Skin epidermis (tissue), 12 donors: Measurements from ENCODE around the gene SOS1.
"Not testable (repeated sequence)": the region's sequence is repeated elsewhere in the genome, so short reads cannot be mapped to it uniquely, and the experiment has no call there.

Experiments used
- H3K27ac ChIP-seq, 21 experiments: fragments of 200-600 bp; sonication (generic) in 11 of 21; one replicate each; pipeline ENCODE4 v1.5.0; 2020; ENCODE audit warnings: mild to moderate bottlenecking in 3 of 21, inconsistent platforms in 2 of 21, moderate library complexity in 2 of 21
- H3K4me3 ChIP-seq, 7 experiments: fragments of 200-600 bp; sonication (generic) in 2 of 7; one replicate each; pipeline ENCODE4 v1.5.0; 2020; ENCODE audit warnings: inconsistent platforms in 2 of 7, mild to moderate bottlenecking in 2 of 7, moderate library complexity in 1 of 7

The SOS1 gene

DNA sequence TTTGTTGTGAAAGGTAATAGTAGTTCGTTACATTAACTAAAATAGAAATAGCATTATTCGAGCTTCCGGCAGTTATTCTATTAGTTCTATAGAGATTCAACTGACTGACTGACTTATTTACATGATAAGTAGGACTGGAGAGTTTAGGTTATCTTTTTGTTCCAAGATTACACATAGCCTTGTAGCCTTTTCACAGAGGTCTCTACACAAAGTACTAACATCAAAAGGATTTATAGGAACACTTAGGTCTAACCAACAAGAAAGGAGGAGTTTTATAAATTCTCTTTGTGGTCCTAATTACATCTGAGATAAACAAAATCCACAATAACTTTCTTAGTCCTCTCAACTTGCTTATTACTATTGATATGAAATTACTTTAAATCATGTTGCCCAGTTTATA lies 62.8 kb downstream of the SOS1 start:
- Histone ChIP-seq H3K27ac (no peak overlapping the region), H3K4me3 (no peak overlapping the region)

DNA sequence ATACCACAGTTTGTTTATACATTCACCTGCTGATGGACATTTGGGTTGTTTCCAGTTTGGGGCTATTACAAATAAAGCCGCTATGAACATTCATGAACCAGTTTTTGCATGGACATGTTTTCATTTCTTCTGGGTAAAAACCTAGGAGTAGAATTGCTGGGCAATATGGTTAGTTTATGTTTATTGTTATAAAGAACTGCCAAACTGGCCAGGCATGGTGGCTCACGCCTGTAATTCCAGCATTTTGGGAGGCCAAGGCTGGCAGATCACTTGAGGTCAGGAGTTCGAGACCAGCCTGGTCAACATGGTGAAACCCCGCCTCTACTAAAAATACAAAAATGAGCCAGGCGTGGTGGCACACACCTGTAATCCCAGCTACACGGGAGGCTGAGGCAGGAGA lies 68.2 kb downstream of the SOS1 start:
- H3K27ac ChIP-seq, H3K4me3 ChIP-seq: not testable (repeated sequence)

DNA sequence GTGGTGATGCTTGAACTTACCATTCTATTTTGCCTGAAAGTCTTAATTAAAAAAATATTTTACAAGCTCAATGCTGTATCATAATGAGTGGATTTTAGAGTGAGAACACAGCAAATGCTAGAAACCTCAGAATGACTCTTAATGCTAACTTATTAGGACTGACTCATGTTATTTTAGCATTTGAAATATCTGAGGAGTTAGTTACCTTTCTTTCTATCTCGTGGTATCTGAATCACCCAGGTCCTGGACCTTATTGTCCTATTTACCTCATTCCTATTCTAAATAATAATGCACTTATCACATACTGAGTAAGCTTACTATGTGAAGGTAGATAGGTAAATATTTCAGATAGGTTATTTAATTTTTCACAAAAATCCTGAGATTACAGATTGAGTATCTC lies 70.7 kb downstream of the SOS1 start:
- Histone ChIP-seq H3K4me3 (no peak overlapping the region), H3K27ac (no peak overlapping the region)

DNA sequence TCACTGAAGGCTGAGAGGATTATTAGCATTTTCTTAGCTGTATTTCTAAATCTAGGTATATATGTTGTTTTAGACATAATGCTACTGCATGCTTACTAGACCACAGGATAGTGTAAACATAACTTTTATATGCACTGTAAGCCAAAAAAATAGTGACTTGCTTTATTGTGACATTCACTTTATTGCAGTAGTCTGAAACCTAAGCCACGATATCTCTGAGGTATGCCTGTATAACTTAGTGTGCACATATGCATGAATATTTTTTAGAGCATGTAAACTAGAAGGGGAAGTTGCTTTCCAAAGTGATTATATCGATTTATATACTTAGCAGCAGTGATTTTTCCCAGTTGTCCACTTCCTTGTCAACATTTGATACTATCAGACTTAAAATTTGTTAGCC lies 81.8 kb downstream of the SOS1 start:
- no peak overlapping the region for H3K4me3 ChIP-seq
- H3K27ac ChIP-seq = no peak overlapping the region

DNA sequence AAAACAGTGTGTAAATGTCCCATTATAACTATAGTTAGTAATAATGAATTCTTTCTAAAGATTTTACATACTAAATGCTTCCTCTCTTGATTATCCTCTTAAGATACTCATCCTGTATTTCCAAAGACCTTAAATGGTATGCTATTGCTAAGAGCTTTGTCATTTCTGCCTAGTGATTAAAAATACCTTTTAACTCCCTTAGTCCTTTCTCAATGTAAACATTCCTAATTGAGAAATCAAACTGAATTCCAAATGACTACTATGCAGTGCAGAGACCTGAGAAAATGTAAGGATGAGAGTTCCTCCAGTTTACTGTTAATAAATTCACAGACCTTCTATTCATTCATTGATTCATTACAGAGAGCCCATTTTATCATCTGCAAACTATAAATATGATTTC lies 86.9 kb downstream of the SOS1 start:
- Histone ChIP-seq H3K4me3 (no peak overlapping the region), H3K27ac (no peak overlapping the region)

DNA sequence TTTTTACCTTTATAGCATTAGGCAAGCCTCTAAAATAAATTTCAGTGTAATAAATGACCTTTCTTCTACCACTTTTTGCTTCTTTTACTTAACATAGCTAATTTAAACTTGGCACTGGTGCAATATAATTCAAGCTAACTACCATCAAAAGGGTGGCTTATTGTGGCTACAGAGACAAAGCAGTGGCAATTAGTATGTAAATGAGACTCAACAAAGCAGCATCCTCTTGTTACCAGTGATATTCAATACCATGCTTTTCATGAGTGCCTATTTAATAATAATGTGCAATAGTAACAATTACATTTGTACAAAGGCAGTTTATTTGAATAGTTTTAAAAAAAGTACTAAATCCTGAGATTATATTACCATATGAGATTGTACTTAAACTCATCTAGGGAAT lies 93.4 kb downstream of the SOS1 start:
- Histone ChIP-seq H3K27ac (no peak overlapping the region), H3K4me3 (no peak overlapping the region)

DNA sequence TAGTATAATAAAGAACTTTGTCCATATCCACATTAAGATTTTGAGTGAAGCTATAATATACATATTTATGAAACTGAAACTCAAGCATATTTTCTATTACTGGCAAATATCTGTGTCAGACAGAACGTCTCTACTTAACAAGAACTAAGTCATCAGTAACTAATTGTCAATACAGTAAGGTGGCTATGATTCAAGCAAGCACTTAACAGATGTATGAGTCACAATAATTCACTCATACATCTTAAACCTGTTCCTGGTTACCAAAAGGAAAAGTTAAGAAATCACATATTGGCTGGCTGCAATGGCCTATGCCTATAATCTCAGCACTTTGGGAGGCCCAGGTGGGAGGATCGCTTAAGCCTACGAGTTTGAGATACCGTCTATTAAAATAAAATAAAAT lies 96.0 kb downstream of the SOS1 start:
- Histone ChIP-seq H3K27ac (no peak overlapping the region), H3K4me3 (no peak overlapping the region)

DNA sequence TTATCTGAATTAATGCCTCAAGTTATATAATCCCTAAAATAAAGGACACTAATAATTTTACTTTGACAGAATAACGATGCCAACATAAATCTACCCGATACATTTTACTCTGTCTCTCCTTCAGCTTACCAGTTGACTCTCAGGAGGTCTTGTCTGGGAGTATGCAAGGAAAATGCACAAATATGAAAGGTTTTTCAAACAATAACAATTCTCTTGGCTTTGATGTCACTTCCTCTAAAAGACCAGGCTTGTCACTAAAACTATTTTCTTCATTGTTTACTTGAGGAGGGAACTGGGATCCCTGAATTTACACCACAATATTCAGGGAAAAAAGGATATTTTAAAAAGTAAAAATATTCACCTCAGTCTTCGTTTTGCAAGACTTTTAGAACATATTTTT lies 97.2 kb downstream of the SOS1 start:
- no peak overlapping the region for H3K27ac ChIP-seq
- H3K4me3 ChIP-seq = no peak overlapping the region

DNA sequence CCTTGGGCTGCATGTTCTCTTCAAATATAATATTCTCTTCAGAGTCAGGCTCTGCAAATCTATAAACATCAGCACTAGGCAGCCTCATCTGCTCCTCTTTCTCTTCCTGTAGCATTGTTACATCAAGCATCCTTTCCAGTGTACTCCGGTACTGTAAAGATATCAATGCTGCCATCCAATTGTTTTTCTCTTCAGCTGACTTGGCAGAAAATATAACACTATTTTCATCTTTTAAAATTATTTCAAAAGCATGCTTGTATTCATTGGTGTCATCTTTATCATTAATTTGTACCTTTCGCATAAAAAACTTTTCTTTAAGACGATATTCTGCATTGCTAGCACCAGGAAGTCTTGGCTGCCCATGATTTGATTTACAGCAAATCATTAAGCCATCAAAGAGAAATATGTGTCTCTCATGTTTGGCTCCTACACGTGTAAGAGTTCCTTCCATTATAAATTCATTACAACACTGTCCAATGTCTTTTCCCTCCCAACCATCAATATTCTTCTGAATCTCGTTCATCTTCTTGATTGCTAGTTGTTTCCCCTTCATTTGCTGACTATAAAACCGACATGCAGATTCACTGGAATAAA lies 98.1 kb downstream of the SOS1 start:
- Histone ChIP-seq H3K27ac (no peak overlapping the region), H3K4me3 (no peak overlapping the region)

DNA sequence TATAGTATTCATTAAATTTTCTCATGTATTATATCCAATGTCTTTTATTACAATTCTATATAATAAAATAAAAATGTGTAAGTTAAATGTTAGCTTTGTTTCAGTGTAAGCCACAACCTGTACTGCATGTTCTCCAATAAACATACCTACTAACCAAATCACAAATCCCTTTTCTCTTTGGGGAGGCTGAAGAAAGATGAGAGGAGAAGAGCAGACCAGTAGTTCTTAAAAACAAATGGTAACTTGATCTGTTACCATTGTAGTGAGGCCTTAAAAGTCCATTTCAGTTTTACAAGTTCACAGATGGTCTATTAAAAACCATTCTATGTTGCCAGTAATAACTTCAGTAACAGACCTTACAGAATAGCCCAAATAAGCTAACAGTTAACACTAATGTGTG lies 100.5 kb downstream of the SOS1 start:
- Histone ChIP-seq H3K27ac (peak overlapping the region in 1 of 21 experiments; percentile 9), H3K4me3 (no peak overlapping the region)

DNA sequence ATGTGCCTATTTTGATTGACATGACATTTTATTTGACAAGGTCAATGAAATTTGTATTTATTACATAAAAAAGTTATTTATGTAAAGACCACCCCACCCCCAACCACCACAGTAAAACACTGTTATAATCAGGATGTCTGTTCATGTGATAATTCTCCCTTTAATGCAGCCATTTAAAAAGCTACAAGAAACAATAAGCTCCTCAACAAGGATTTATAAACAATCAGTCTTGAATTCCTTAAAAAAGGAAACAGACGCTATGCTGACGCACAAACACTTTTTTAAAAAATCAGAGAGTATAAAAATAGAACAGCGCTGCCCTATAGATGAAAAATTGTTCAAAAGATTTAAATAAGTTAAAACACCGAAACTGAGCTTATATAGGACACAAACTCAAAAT lies 102.2 kb downstream of the SOS1 start:
- peak overlapping the region in 1 of 21 experiments; percentile 26 for H3K27ac ChIP-seq
- no peak overlapping the region for H3K4me3 ChIP-seq

DNA sequence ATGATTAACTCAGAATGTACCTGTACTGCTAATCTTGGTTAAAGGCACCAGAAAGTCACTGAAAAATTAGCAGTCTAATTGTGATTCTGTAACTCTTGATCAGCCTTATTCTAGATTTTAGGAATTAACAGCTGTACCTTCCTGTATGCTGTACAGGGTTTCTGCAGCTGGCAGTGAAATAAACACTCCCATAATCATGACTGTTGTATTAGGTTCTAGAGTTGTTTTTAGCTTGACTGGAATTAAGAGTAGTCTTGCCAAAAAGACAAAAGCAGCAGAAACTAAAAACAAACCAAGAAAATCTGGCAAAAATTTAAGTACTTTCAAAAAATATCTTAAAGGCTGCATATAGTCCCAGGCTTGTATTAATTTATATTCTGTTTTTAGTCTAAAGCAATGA lies 103.5 kb downstream of the SOS1 start:
- H3K27ac ChIP-seq = no peak overlapping the region
- H3K4me3 ChIP-seq = no peak overlapping the region

DNA sequence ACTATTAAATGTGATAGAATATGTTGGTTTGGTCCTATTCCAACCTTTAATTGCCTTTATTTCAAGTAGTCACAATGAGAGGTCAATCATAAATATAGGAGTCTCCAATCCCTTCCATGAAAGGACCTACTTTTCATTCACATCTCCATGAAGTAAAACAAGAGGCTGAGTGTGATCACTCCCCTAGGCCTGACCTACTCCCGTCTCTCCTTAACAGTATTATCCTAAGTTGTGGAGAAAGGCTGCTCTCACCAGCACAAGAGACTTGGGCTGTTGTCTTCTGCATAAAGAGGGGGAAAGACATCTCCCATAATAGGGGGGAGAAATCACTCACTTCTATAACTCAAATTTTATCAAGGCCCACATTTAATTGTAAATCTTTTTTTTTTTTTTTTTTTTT lies 105.4 kb downstream of the SOS1 start:
- no peak overlapping the region for H3K4me3 ChIP-seq
- no peak overlapping the region for H3K27ac ChIP-seq

DNA sequence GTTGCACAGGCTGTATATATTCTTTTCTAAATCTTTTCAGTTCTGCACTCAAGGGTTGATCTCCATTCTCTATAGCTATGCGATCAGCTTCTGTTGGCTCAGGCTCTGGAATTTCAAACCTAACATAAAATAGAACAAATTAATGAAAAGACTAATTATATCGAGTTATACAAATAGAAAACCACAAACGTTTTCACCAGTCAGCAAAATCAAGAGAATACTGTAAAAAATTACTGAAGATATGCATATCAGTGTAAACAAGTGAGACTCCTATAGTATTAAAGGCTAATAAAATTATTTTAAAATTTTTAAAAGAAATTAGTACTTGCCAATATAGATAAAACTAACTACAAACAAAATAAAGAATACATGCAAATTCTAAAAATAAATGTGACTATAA lies 107.0 kb downstream of the SOS1 start:
- Histone ChIP-seq H3K4me3 (no peak overlapping the region), H3K27ac (no peak overlapping the region)

DNA sequence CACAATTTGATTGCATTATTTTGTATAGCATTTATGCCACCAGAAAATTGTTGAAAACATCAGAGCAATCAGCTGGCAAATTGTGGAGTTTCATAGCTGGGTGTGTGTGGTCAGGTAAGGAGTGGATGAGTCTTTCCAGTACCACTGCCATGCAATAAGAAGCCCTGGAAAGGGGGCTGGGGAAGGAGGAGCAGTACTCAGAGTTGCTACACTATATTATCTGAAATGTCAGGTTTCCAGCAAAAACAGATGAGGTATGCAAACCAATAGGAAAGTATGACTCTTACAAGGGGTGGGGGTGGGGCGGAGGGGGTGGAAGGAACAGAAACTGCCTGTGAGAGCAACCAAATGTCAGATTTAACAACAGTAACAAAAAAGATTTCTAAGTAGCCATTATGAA lies 112.2 kb downstream of the SOS1 start:
- Histone ChIP-seq H3K4me3 (no peak overlapping the region), H3K27ac (no peak overlapping the region)

DNA sequence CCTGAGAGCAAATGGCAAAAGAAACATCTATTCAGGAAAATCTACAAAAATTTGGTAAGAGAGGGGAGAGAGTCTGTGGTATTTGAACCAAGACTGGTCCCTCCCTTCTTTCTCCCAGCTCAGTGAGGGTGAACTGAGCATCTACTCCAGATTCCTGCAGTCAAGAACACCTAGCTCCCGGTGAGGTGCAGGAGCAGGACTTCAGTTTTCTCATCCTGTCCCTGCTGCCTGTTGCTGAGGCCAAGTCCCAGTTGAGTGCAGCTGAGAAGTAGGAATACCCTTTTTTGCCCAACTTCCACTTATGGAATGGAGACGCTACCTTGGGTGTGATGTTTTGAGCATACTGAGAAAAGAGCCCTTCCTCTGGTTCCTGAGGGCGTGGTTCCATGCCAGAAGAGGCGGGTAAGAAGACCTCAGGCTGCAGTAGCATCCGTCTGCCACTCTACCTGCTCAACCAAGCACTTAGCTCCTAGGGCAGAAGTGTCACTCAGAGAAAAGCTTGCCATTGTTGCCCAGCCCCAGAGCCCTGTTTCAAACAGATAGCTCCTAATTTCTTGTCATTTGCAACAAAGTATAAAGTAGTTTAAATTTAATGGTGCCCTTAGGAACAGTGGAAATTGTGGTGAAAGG lies 112.9 kb downstream of the SOS1 start:
- no peak overlapping the region for H3K4me3 ChIP-seq
- no peak overlapping the region for H3K27ac ChIP-seq

DNA sequence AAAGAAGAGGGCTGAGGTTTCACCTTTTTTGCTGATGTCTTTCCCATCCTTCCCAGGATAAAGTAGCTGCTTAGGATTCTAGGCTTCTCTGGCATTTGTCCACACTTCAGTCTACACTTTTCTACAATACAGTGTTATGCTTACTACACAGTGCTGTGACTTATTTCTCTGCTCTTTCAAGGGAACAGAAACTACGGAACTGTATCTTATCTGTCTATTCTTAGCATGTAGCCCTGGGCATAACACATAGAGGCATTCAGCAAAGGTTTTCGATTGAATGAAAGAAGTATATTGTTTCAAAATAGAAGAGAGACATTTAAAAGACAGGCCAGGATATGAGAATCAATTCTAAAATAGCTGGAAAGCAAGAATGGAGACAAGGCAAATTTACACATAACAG lies 120.3 kb downstream of the SOS1 start:
- Histone ChIP-seq H3K4me3 (no peak overlapping the region), H3K27ac (no peak overlapping the region)

DNA sequence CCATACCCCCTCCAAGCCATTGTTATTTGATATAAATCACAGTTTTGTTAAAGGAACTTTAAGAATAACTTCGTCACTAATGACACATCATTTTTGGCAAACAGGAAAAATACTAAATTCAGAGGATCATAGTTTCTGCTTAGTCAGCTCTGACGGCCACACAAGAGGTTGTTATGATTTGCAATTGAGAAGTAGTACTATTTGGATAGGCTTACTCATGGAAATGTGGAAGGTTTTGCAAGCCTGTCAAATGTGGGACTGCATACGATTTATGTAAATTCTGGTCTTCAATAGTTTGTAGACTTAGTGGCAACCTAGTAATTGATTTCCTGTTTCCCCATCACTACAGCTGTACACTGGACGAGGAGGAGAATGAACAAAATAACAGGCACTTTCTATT lies 123.1 kb downstream of the SOS1 start:
- no peak overlapping the region for H3K27ac ChIP-seq
- H3K4me3 ChIP-seq = no peak overlapping the region

DNA sequence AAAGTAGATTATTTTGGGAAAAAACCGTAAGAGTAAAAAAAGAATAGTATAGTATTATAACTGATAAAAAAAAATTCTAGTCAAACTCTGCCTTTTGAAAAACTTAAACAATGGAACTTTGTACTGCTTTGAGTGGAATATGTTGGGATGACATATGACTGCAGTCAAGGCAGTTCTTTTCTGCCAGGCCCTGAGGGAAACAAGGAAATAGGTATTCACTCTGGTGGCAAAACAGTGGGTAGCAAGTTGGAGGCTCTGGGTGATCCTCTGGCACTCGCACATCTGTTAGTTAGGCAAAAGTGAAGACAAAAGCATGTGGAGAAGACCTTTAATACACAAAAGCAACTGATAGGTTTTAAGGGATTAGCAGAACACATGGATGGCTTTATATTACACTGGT lies 129.0 kb downstream of the SOS1 start:
- H3K4me3 ChIP-seq = no peak overlapping the region
- no peak overlapping the region for H3K27ac ChIP-seq

DNA sequence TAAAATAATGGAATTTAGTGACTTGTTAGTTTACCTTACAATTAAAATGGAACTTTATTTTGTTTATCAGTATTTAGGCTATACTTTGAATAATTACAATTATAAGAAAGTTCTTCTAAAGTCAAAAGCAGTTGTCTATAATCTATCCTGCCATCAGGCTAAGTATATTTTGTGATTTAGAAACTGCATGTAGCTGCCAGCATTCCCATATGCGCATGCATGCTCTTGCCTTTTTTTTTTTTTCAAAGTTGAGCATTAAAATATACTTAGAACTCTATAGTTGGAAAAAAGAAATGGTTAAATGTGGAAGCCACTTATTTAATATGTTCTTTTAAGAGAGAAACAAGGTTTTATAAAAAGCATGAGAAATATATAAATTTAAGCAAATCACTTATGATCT lies 132.1 kb downstream of the SOS1 start:
- no peak overlapping the region for H3K27ac ChIP-seq
- no peak overlapping the region for H3K4me3 ChIP-seq

DNA sequence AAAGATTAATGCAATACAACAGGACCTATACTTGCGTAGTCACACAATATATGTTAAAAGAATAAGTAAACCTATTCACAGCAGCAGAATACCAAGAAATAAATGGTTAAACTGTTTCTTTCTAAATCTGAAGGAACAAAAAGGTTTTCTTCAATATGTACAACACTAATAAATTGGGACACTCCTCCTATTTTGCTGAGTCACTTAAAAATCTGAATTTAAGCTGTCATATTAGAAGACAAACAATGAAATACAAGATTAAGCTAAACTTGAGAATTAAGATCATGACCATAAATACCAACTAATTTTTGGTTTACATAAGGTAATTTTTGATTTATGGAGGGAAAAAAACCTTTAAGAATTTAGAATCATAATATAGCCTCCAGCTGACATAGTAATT lies 138.4 kb downstream of the SOS1 start:
- H3K27ac ChIP-seq = no peak overlapping the region
- H3K4me3 ChIP-seq = no peak overlapping the region

DNA sequence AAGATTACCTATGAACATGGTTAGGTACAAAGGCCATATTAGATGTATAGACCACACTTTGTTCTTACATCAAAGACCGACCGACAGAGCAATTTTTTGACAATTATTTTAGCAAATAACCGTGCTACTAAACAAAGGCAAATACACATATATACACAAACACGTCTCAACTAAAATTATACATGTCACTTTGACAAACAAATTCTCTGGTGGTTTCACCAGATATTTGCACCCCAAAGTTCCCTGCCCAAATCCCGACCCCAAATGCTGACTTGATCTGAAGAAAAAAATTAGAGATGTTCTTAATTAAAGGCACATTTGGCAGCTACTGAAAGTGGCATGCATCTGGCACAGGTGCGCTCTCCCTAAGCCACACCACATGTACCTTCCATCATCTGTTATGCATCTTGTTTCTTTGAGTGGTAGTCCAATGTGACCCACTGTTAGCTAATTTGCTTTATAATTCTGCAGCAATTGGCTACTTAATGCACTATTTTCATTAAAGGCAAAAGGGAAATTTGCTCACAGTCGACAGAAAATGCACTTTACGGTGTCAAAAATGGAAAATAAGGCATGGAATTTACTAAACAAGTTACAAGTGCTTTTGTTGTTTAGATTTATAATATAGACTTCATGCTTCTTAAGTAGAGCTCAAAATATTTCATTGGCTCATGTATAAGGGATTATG lies 139.0 kb downstream of the SOS1 start:
- H3K27ac ChIP-seq = no peak overlapping the region
- no peak overlapping the region for H3K4me3 ChIP-seq
